T follicular helper cell (primary cell): ENCODE results near the gene MICOS13.

ENCODE experiments used
- DNase-seq: peaks from one replicate; pipeline ENCODE4 v3.0.0-alpha.2; 2020; ENCODE audit warnings: low read depth

The MICOS13 gene

GRCh38 chr19:5687360-5688198, 7.3 kb upstream of the MICOS13 start:
- DNase-seq = no peak

GRCh38 chr19:5686647-5687359, 6.5 kb upstream of the MICOS13 start:
- peak; percentile 84 for DNase-seq

GRCh38 chr19:5686326-5686646, 6.0 kb upstream of the MICOS13 start:
- no peak for DNase-seq

- no peak for DNase-seq
Measured at GRCh38 chr19:5684694-5685430, 4.5 kb upstream of the MICOS13 start.

GRCh38 chr19:5683177-5683886, 3.0 kb upstream of the MICOS13 start:
- DNase-seq = no peak

- DNase-seq = no peak
Measured at GRCh38 chr19:5682107-5682482, 1.8 kb upstream of the MICOS13 start.

GRCh38 chr19:5681391-5682106, 1.2 kb upstream of the MICOS13 start:
- no peak for DNase-seq

GRCh38 chr19:5680084-5680436, 256 bp downstream of the MICOS13 start:
- no peak for DNase-seq

GRCh38 chr19:5679289-5680083, 830 bp downstream of the MICOS13 start:
- no peak for DNase-seq

- DNase-seq = no peak
Measured at GRCh38 chr19:5678071-5678718, 2.1 kb downstream of the MICOS13 start.

GRCh38 chr19:5677580-5677979, 2.7 kb downstream of the MICOS13 start:
- no peak for DNase-seq

- DNase-seq = no peak
Measured at GRCh38 chr19:5677136-5677535, 3.2 kb downstream of the MICOS13 start.

GRCh38 chr19:5676772-5677105, 3.6 kb downstream of the MICOS13 start:
- no peak for DNase-seq

GRCh38 chr19:5676105-5676771, 4.1 kb downstream of the MICOS13 start:
- no peak for DNase-seq

GRCh38 chr19:5674714-5675113, 5.6 kb downstream of the MICOS13 start:
- no peak for DNase-seq

GRCh38 chr19:5673752-5674151, 6.6 kb downstream of the MICOS13 start:
- DNase-seq = no peak

GRCh38 chr19:5672708-5673459, 7.4 kb downstream of the MICOS13 start:
- DNase-seq = no peak

GRCh38 chr19:5671600-5671999, 8.7 kb downstream of the MICOS13 start:
- DNase-seq = no peak

- no peak for DNase-seq
Measured at GRCh38 chr19:5669212-5669611, 11.1 kb downstream of the MICOS13 start.
